Peyer's patch (tissue), 4 donors: ENCODE measurements around the gene CDK15.

Experiments
- CTCF ChIP-seq, 6 experiments: fragments of 450-650 bp in 4 of 6; fragments of 200-600 bp in 2 of 6; sonication (generic) in 1 of 6; IDR thresholded peaks; one replicate each; pipeline ENCODE4 v1.5.1; 2017 to 2019; ENCODE audit warnings: antibody characterized with exemption in 6 of 6, mild to moderate bottlenecking in 3 of 6, moderate library complexity in 1 of 6
- POLR2A ChIP-seq, 2 donors: fragments of 450-650 bp; IDR thresholded peaks; one replicate each; pipeline ENCODE4 v1.5.1; 2017; ENCODE audit warnings: antibody characterized with exemption in 2 of 2, mild to moderate bottlenecking in 2 of 2, moderate library complexity in 2 of 2

GRCh38 chr2:201840726-201841125 is 34.4 kb downstream of the CDK15 start:
- no peak for TF ChIP-seq CTCF (IDR thresholded peaks at IDR 0.05)
- no peak for TF ChIP-seq POLR2A (IDR thresholded peaks at IDR 0.05)
